ENCODE measurements around the gene GNB4. TPM values are rescaled to one million over a fixed set of nuclear protein-coding genes. Genes with fewer than 3 reads are reported as not detected.

The GNB4 gene
- total RNA-seq, 1 donor from 2014 or later = 85.7 TPM

DNA sequence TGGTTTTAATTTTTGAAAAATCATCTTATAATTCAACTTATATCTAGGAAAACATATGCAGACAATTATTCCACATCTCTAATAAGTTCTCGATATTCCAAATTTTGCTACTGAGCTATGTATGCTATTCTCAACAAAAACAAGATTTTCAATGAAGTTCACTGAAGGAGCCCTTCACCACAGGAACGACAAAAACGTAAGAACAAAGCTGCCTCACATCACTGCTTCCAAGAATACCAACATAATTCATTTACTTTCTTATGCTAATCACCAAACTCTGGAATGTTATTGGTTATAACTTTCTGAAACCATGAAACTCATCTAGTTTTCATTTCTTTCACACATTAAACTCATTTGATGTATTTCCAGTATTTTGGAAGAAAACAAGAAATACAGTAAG is 49.7 kb downstream of the GNB4 start:
- H3K4me1 Mint-ChIP-seq (ENCODE audit: low read depth, unreplicated experiment) = no peaks in the 10 kb centered on the region
- H3K27ac Mint-ChIP-seq (ENCODE audit: unreplicated experiment) = no peak overlapping the region

GRCh38 chr3:179398574-179399231 is 52.6 kb downstream of the GNB4 start:
- Histone ChIP-seq H3K27ac (ENCODE audit: low read depth, low read length) (peak overlapping the region; percentile 44), H3K4me3 (ENCODE audit: insufficient read depth, low read depth, low read length) (no peak overlapping the region), H3K9me3 (ENCODE audit: insufficient read depth, low read depth, low read length) (no peaks in the 10 kb centered on the region), H3K4me2 (ENCODE audit: low read length) (peak overlapping the region; percentile 11), H3K79me2 (ENCODE audit: insufficient read depth, low read length) (peaks cover 3% of the 10 kb centered on the region), H3K4me1 (ENCODE audit: insufficient read depth, low read length) (peaks cover 4% of the 10 kb centered on the region), H3K36me3 (ENCODE audit: insufficient read depth, low read length) (peaks cover 3% of the 10 kb centered on the region), H3K9ac (ENCODE audit: low read length) (no peak overlapping the region), H2AFZ (ENCODE audit: low read depth, low read length) (no peak overlapping the region), H3K27me3 (ENCODE audit: insufficient read depth, low read length) (no peaks in the 10 kb centered on the region), H4K20me1 (ENCODE audit: insufficient read depth, low read length) (peaks cover 3% of the 10 kb centered on the region)
- no peaks in the 10 kb centered on the region for H3K36me3 Mint-ChIP-seq (ENCODE audit: low read depth, unreplicated experiment)
- FAIRE-seq = no peak
- H3K27ac Mint-ChIP-seq (ENCODE audit: unreplicated experiment) = no peak overlapping the region
- peak; percentile 59 for DNase-seq (ENCODE audit: low read depth)
- H3K4me1 Mint-ChIP-seq (ENCODE audit: low read depth, unreplicated experiment) = no peaks in the 10 kb centered on the region
- H3K4me3 Mint-ChIP-seq (ENCODE audit: unreplicated experiment) = no peak overlapping the region
- no peaks in the 10 kb centered on the region for H3K9me3 Mint-ChIP-seq (ENCODE audit: unreplicated experiment)
- TF ChIP-seq, protein P1, sequence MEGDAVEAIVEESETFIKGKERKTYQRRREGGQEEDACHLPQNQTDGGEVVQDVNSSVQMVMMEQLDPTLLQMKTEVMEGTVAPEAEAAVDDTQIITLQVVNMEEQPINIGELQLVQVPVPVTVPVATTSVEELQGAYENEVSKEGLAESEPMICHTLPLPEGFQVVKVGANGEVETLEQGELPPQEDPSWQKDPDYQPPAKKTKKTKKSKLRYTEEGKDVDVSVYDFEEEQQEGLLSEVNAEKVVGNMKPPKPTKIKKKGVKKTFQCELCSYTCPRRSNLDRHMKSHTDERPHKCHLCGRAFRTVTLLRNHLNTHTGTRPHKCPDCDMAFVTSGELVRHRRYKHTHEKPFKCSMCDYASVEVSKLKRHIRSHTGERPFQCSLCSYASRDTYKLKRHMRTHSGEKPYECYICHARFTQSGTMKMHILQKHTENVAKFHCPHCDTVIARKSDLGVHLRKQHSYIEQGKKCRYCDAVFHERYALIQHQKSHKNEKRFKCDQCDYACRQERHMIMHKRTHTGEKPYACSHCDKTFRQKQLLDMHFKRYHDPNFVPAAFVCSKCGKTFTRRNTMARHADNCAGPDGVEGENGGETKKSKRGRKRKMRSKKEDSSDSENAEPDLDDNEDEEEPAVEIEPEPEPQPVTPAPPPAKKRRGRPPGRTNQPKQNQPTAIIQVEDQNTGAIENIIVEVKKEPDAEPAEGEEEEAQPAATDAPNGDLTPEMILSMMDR (IDR thresholded peaks at IDR 0.05; ENCODE audit: insufficient read depth, low read depth, low read length) = no peak
- no peak for TF ChIP-seq EZH2 (IDR thresholded peaks at IDR 0.05; ENCODE audit: insufficient read depth, low read length)
- H3K27me3 Mint-ChIP-seq (ENCODE audit: low read depth, unreplicated experiment) = no peaks in the 10 kb centered on the region

More for the DNA sequence above, 49.7 kb downstream of the GNB4 start:
- H3K36me3 ChIP-seq (ENCODE audit: insufficient read depth, low read length) = peaks cover 21% of the 10 kb centered on the region
- no peak overlapping the region for H3K9ac ChIP-seq (ENCODE audit: low read length)
- TF ChIP-seq EZH2 (IDR thresholded peaks at IDR 0.05; ENCODE audit: insufficient read depth, low read length) = no peak
- TF ChIP-seq, protein P1 (IDR thresholded peaks at IDR 0.05; ENCODE audit: insufficient read depth, low read depth, low read length) = no peak
- H3K4me2 ChIP-seq (ENCODE audit: low read length) = no peak overlapping the region
- H3K9me3 ChIP-seq (ENCODE audit: insufficient read depth, low read depth, low read length) = no peaks in the 10 kb centered on the region
- H3K79me2 ChIP-seq (ENCODE audit: insufficient read depth, low read length) = peaks cover 3% of the 10 kb centered on the region
- Mint-ChIP-seq H3K4me3 (ENCODE audit: unreplicated experiment) (no peak overlapping the region), H3K27me3 (ENCODE audit: low read depth, unreplicated experiment) (no peaks in the 10 kb centered on the region), H3K9me3 (ENCODE audit: unreplicated experiment) (no peaks in the 10 kb centered on the region), H3K36me3 (ENCODE audit: low read depth, unreplicated experiment) (peaks cover 2% of the 10 kb centered on the region)
- H2AFZ ChIP-seq (ENCODE audit: low read depth, low read length) = no peak overlapping the region
- H3K27ac ChIP-seq (ENCODE audit: low read depth, low read length) = no peak overlapping the region
- FAIRE-seq (no peak), DNase-seq (ENCODE audit: low read depth) (peak; percentile 57)
- H3K4me1 ChIP-seq (ENCODE audit: insufficient read depth, low read length) = peaks cover 4% of the 10 kb centered on the region
- H3K27me3 ChIP-seq (ENCODE audit: insufficient read depth, low read length) = no peaks in the 10 kb centered on the region
- H3K4me3 ChIP-seq (ENCODE audit: insufficient read depth, low read depth, low read length) = no peak overlapping the region
- no peaks in the 10 kb centered on the region for H4K20me1 ChIP-seq (ENCODE audit: insufficient read depth, low read length)

DNA sequence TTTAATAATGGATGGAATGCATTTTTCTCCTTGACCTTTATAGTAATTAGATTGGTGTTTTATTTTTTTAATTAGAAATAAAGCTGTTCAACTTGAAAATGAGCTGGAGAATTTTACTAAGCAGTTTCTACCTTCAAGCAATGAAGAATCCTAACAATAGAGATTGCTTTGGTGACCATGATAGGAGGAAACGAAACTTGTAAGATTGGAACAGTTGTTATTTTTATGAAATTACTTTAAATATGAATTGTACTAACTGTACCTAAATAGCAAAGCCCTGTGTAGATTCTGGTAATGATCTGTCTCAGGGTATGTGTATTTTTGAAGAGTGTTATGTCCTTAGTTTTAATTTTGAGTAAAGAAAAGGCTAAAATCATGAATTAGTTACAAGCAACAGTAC is 59.4 kb downstream of the GNB4 start:
- H3K79me2 ChIP-seq (ENCODE audit: insufficient read depth, low read length) = no peaks in the 10 kb centered on the region
- H3K9me3 ChIP-seq (ENCODE audit: insufficient read depth, low read depth, low read length) = no peaks in the 10 kb centered on the region
- TF ChIP-seq, protein P1 (IDR thresholded peaks at IDR 0.05; ENCODE audit: insufficient read depth, low read depth, low read length) = no peak
- TF ChIP-seq EZH2 (IDR thresholded peaks at IDR 0.05; ENCODE audit: insufficient read depth, low read length) = no peak
- no peak for DNase-seq (ENCODE audit: low read depth)
- no peak overlapping the region for H3K27ac Mint-ChIP-seq (ENCODE audit: unreplicated experiment)
- no peak overlapping the region for H3K4me3 Mint-ChIP-seq (ENCODE audit: unreplicated experiment)
- H4K20me1 ChIP-seq (ENCODE audit: insufficient read depth, low read length) = peaks cover 3% of the 10 kb centered on the region
- H2AFZ ChIP-seq (ENCODE audit: low read depth, low read length) = no peak overlapping the region
- no peaks in the 10 kb centered on the region for H3K27me3 Mint-ChIP-seq (ENCODE audit: low read depth, unreplicated experiment)
- no peak overlapping the region for H3K4me2 ChIP-seq (ENCODE audit: low read length)
- no peak overlapping the region for H3K4me3 ChIP-seq (ENCODE audit: insufficient read depth, low read depth, low read length)
- H3K4me1 ChIP-seq (ENCODE audit: insufficient read depth, low read length) = no peaks in the 10 kb centered on the region
- FAIRE-seq = no peak
- H3K9ac ChIP-seq (ENCODE audit: low read length) = no peak overlapping the region
- H3K36me3 Mint-ChIP-seq (ENCODE audit: low read depth, unreplicated experiment) = peaks cover 13% of the 10 kb centered on the region
- H3K9me3 Mint-ChIP-seq (ENCODE audit: unreplicated experiment) = no peaks in the 10 kb centered on the region
- H3K27ac ChIP-seq (ENCODE audit: low read depth, low read length) = no peak overlapping the region
- H3K27me3 ChIP-seq (ENCODE audit: insufficient read depth, low read length) = no peaks in the 10 kb centered on the region
- H3K4me1 Mint-ChIP-seq (ENCODE audit: low read depth, unreplicated experiment) = no peaks in the 10 kb centered on the region
- peaks cover 22% of the 10 kb centered on the region for H3K36me3 ChIP-seq (ENCODE audit: insufficient read depth, low read length)

Measured in astrocyte (in vitro differentiated cells and primary cell).